GM18861 (cell line): Measurements from ENCODE around the gene ANKRD33.
"Not testable (repeated sequence)": the region's sequence is repeated elsewhere in the genome, so short reads cannot be mapped to it uniquely, and the experiment has no call there.

Source experiments
- ATAC-seq: cut with Tn5 transposase; IDR thresholded peaks from one replicate; pipeline ENCODE4 v1.9.1; 2021; ENCODE audit not compliant: unreplicated experiment

Gene ANKRD33

DNA sequence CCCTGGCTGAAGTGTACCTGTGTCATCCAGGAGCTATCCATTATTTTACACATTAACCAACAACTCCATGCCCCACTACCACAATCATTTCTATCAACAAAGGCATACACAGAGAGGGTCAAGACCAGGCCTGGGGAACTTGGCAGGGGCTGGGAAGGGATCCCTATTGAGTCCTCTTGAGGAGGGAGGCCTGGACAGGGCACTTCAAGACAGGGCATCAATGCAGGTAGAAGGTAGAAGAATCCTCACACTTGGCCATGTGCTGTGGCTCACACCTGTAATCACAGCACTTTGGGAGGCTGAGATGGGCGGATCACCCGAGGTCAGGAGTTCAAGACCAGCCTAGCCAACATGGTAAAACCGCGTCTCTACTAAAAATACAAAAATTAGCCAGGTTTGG, 13.4 kb upstream of the ANKRD33 start:
- ATAC-seq: no peak

- ATAC-seq: no peak
These were observed 8.8 kb upstream of the ANKRD33 start for GRCh38 chr12:51879102-51879501.

GRCh38 chr12:51883295-51883694, 4.6 kb upstream of the ANKRD33 start:
- no peak for ATAC-seq

DNA sequence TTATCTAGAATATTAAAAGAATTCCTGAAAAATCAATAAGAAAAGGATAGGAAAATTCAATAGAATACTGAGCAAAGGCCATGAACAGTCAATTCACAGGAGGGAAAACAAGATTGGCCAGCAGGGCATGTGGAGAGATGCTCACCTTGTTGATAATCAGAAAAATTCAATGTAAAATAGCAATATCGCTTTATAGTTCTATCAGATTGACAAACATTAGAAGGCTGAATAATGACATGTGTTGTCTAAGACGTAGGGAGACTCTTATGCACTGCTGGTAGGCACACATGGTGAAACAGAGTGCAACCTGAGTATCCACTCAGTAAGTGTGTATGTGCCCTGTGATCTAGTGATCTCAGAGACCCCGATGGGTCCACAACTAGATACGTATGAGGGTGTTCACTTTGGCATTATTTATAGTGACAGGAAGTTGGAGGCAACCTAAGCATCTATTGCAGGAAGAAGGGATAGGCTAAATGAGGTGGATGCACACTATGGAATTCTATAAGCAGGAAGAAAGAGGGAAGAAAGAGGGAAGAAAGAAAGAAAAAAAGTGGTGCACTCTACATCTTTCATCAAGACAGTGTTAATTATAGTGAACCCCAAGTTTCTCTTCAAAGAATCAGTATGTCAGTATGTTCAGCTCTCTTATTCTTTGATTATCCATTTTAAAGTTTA, 3.8 kb upstream of the ANKRD33 start:
- ATAC-seq: no peak

DNA sequence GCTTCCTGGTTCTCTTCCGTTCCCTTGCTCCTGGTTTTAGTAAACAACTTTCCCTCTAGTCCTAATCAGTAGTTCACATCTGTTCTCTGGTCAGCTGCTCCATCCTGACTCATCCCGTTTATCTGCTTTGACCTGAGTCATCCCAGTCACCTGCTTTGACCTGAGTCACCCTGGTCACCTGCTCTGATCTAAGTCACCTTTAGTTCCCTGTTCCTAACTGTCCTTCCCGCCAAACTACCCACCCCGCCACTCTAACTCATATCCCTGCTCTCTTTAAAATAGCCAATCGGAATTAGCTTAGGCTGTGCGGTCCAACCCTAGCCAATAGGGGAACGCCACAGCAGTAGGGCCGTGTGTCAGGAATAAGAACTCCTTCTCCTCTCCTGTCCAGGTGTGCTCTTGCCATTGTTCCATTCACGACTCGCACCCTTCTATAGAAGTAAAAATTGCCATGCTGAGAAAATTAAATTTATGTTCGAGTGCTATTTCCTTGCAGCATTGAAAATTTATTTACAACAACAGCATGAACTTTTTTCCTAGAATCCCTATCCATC, 3.1 kb upstream of the ANKRD33 start:
- no peak for ATAC-seq

DNA sequence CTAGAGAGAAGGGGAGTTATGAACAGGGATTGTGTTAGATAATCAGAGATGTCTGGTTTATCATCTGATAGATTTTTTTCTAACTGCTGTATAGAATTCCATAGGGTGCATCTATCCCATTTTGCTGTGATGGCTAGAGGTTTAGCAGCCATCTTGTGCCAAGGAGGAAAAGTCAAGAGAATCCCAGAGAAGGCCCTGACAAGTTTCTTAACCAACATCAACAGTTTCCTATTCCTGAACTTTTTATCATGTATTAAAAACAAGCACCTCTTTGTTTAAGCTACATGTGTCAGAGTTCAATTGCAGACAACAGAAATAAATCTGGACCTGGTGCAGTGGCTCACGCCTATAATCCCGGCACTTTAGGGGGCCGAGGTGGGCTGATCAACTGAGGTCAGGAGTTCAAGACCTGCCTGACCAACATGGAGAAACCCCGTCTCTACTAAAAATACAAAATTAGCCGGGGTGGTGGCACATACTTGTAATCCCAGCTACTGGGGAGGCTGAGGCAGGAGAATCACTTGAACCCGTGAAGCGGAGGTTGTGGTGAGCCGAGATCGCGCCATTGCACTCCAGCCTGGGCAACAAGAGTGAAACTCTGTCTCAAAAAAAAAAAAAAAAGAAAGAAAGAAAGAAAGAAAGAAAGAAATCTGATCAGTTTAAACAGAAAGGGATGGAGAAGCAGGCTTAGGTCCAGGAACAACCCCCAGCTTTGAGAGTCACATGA, 2.4 kb upstream of the ANKRD33 start:
- ATAC-seq: not testable (repeated sequence)

- no peak for ATAC-seq
These were observed 1.7 kb upstream of the ANKRD33 start for GRCh38 chr12:51886021-51886710.

GRCh38 chr12:51888316-51889215, 663 bp downstream of the ANKRD33 start:
- no peak for ATAC-seq

- no peak for ATAC-seq
These were observed 1.6 kb downstream of the ANKRD33 start for GRCh38 chr12:51889216-51890132.

- ATAC-seq: no peak
These were observed 2.2 kb downstream of the ANKRD33 start for GRCh38 chr12:51890133-51890464.

DNA sequence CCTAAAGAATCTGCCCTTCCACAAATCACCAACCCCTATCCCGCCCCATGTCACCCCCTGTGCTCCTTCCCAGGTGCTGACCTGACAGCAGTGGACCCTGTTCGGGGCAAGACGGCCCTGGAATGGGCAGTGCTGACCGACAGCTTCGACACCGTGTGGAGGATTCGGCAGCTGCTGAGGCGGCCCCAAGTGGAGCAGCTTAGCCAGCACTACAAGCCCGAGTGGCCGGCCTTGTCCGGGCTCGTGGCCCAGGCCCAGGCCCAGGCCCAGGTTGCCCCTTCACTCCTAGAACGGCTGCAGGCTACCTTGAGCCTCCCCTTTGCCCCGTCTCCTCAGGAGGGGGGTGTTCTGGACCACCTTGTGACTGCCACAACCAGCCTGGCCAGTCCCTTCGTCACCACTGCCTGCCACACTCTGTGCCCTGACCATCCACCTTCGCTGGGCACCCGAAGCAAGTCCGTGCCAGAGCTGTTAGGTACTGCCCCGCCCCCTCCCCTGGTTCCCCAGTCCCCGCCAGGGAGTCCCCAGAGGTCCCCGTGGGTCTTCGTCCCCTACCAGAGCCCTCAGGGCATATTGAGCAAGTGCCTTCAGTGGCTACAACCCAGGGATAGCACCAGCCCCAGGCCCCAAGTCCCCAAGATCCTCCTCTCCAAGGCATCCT, 2.7 kb downstream of the ANKRD33 start:
- no peak for ATAC-seq

GRCh38 chr12:51891843-51892242, 3.9 kb downstream of the ANKRD33 start:
- no peak for ATAC-seq

GRCh38 chr12:51893786-51894185, 5.9 kb downstream of the ANKRD33 start:
- no peak for ATAC-seq

- ATAC-seq: no peak
These were observed 7.7 kb downstream of the ANKRD33 start for GRCh38 chr12:51895378-51896135.

DNA sequence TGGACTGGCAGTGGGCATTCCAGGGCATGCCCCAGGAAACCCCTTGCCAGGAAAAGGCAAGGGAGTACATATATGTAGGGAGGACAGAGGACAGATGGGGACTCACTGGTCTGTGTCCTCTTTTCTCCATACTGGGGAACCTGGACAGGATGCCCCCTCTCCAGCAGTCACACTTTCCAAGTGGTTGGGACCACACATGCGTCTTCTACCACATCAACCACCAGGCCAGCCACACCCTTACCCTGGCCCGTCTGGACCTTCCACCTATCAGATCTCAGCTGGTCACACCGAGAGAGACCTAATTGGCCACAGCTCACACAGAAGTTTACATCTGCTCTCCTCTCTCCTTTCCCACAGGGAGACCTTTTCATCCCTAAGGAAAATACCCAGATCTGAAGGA, 8.3 kb downstream of the ANKRD33 start:
- ATAC-seq: no peak

DNA sequence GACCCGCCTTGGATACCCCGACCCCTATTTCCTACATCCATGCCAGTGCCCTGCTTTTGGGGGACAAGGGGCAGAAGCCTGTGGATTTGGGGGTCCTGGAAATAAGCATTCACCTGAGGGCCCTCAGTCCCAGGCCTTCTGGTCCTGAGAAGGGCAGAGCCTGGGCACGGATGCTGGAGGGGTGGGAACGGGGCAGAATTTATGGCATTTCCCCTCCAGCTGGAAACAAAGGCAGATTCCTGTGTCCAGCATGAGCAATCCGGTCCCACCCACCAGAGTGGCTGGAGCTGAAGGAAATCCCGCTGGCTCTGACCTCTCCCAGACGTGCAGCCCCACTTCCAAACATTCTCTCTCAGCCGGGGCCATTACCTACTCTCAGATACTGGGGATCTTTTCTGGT, 9.3 kb downstream of the ANKRD33 start:
- ATAC-seq: no peak

- no peak for ATAC-seq
These were observed 10.6 kb downstream of the ANKRD33 start for GRCh38 chr12:51898506-51898905.

DNA sequence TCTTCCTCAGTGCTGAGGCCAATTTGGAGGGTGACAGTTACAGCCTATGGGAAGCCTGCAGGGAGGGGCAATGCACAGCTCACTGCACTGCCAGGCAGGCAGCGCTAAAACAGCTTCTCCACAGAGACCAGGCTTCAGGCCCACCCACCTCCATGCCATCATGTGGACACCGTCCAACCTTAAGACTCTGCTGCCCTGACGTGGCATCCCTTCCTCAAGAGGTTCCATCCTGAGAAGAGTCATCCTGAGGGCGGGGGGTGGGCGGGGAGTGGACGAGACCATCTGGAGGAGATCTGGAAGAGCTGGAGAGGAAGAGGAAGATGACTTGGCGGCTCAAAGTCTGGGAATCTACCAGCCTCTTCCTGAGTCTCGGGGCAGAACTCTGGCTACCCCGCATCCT, 11.0 kb downstream of the ANKRD33 start:
- ATAC-seq: no peak
